A549 (cell line): ENCODE results near the gene PLCB2. TPM values are rescaled to one million over a fixed set of nuclear protein-coding genes. Genes with fewer than 3 reads are reported as not detected.
A peak's percentile ranks its signal among the peaks of the same experiment; 100 is the strongest.

Source experiments
- ATAC-seq, 2 experiments: fragments of 200-7000 bp in 1 of 2; fragments of >200 bp in 1 of 2; cut with Nextera tagmentation in 1 of 2; cut with Tn5 transposase in 1 of 2; 3 replicates each; pipeline versions ENCODE4 v1.8.0 to v1.9.1; 2018 to 2020; ENCODE audit warnings: mild to moderate bottlenecking in 1 of 2, moderate library complexity in 1 of 2
- CTCF ChIA-PET: fragments of 300-600 bp; sonication (Branson Sonifier 250); formaldehyde crosslinking; extraction: SDS; loops from one replicate; lab custom pipeline; 2021; ENCODE audit warnings: antibody characterized with exemption, inconsistent platforms; lab: Yijun Ruan, JAX
- POLR2A ChIA-PET: fragments of 350-600 bp; formaldehyde crosslinking; extraction: SDS; loops from one replicate; lab custom pipeline; 2021; ENCODE audit warnings: antibody characterized with exemption, inconsistent platforms; lab: Yijun Ruan, JAX
- DNase-seq, 2 experiments: peaks; one replicate each; pipeline versions ENCODE4 v3.0.0 to v3.0.0-alpha.2; 2011 to 2016; ENCODE audit warnings: low read depth in 1 of 2, low spot score in 1 of 2
- FAIRE-seq: peaks from 2 replicates; lab custom pipeline; 2011; peaks lifted over from hg19 to GRCh38; lab: Jason Lieb, UNC
- H3K27ac ChIP-seq, 2 experiments: fragments of >200 bp; sonication (Bioruptor Twin); formaldehyde crosslinking; 3 replicates each; pipeline ENCODE4 v1.5.1; 2016 to 2017
- H3K4me1 ChIP-seq: fragments of >200 bp; sonication (Bioruptor Twin); formaldehyde crosslinking; 3 replicates; pipeline ENCODE4 v1.6.1; 2016
- H3K4me2 ChIP-seq: fragments of >200 bp; sonication (Bioruptor Twin); formaldehyde crosslinking; 3 replicates; pipeline ENCODE4 v1.6.1; 2016
- H3K4me3 ChIP-seq: fragments of >200 bp; sonication (Bioruptor Twin); formaldehyde crosslinking; 3 replicates; pipeline ENCODE4 v1.5.1; 2016
- H3K9me3 ChIP-seq: fragments of >200 bp; sonication (Bioruptor Twin); formaldehyde crosslinking; 3 replicates; pipeline ENCODE4 v1.6.1; 2016
- CBX2 ChIP-seq: fragments of 200-600 bp; sonication (generic); IDR thresholded peaks from 2 replicates; pipeline ENCODE4 v1.6.1; 2016; ENCODE audit warnings: low read depth, mild to moderate bottlenecking, borderline replicate concordance
- CEBPB ChIP-seq, 2 experiments: fragments of >200 bp in 1 of 2; sonication (Bioruptor Twin) in 1 of 2; formaldehyde crosslinking in 1 of 2; IDR thresholded peaks; 2 replicates each; pipeline ENCODE4 v1.6.1; 2012 to 2016
- CHD2 ChIP-seq: fragments of 150-350 bp; IDR thresholded peaks from 2 replicates; pipeline ENCODE4 v1.6.1; 2014; ENCODE audit warnings: low read length; ENCODE audit not compliant: partially characterized antibody
- CHD4 ChIP-seq: fragments of 200-600 bp; sonication (generic); IDR thresholded peaks from 2 replicates; pipeline ENCODE4 v1.6.1; 2016; ENCODE audit warnings: antibody characterized with exemption, mild to moderate bottlenecking, borderline replicate concordance
- EHMT2 ChIP-seq: fragments of 200-600 bp; sonication (generic); IDR thresholded peaks from 2 replicates; pipeline ENCODE4 v1.6.1; 2016; ENCODE audit warnings: antibody characterized with exemption, low read depth, mild to moderate bottlenecking, moderate library complexity
- FOSB ChIP-seq: fragments of 250-450 bp; sonication (Bioruptor Pico); IDR thresholded peaks from 2 replicates; pipeline ENCODE4 v1.5.0; 2020; ENCODE audit warnings: mild to moderate bottlenecking, moderate library complexity
- GATA3 ChIP-seq: IDR thresholded peaks from 2 replicates; pipeline ENCODE4 v1.6.1; 2012; ENCODE audit warnings: borderline replicate concordance
- HEYL ChIP-seq: fragments of 250-450 bp; sonication (Bioruptor Pico); IDR thresholded peaks from 2 replicates; pipeline ENCODE4 v1.8.0; 2021; ENCODE audit warnings: mild to moderate bottlenecking, moderate library complexity
- HMGXB4 ChIP-seq: fragments of 250-450 bp; sonication (Bioruptor Pico); IDR thresholded peaks from 2 replicates; pipeline ENCODE4 v1.5.0; 2021; ENCODE audit warnings: mild to moderate bottlenecking, moderate library complexity, borderline replicate concordance
- HOXA7 ChIP-seq: fragments of 250-450 bp; sonication (Bioruptor Pico); IDR thresholded peaks from 2 replicates; pipeline ENCODE4 v1.5.0; 2020; ENCODE audit warnings: mild to moderate bottlenecking, moderate library complexity
- HOXB5 ChIP-seq: fragments of 250-450 bp; sonication (Bioruptor Pico); IDR thresholded peaks from 2 replicates; pipeline ENCODE4 v1.5.0; 2020; ENCODE audit warnings: mild to moderate bottlenecking, moderate library complexity
- MAFK ChIP-seq: fragments of 450-650 bp; IDR thresholded peaks from 2 replicates; pipeline ENCODE4 v1.6.1; 2014; ENCODE audit not compliant: partially characterized antibody
- MAX ChIP-seq: IDR thresholded peaks from 2 replicates; pipeline ENCODE4 v1.6.1; 2012
- MYC ChIP-seq: IDR thresholded peaks from 2 replicates; pipeline ENCODE4 v1.6.1; 2012; ENCODE audit warnings: mild to moderate bottlenecking, inconsistent platforms, low read length, improper control_type of control experiment, borderline replicate concordance
- NPAS2 ChIP-seq: fragments of 250-450 bp; sonication (Bioruptor Pico); IDR thresholded peaks from 2 replicates; pipeline ENCODE4 v1.8.0; 2022; ENCODE audit warnings: mild to moderate bottlenecking, moderate library complexity, borderline replicate concordance
- PHF8 ChIP-seq: fragments of 200-600 bp; sonication (generic); IDR thresholded peaks from 2 replicates; pipeline ENCODE4 v1.6.1; 2016; ENCODE audit warnings: low read depth, mild to moderate bottlenecking, antibody characterized with exemption, moderate library complexity, borderline replicate concordance
- POLR2A ChIP-seq: IDR thresholded peaks from 2 replicates; pipeline ENCODE4 v1.6.1; 2012; ENCODE audit warnings: mild to moderate bottlenecking, low read length
- POLR2AphosphoS2 ChIP-seq: conservative IDR thresholded peaks from 2 replicates; pipeline ENCODE4 v1.6.1; 2012; ENCODE audit warnings: low read length, improper control_type of control experiment, inconsistent platforms
- RAD21 ChIP-seq, 2 experiments: fragments of >200 bp in 1 of 2; sonication (Bioruptor Twin) in 1 of 2; formaldehyde crosslinking in 1 of 2; IDR thresholded peaks in 1 of 2; conservative IDR thresholded peaks in 1 of 2; 2 replicates in 1 of 2; 3 replicates in 1 of 2; pipeline ENCODE4 v1.6.1; 2012 to 2018; ENCODE audit warnings: inconsistent platforms in 1 of 2
- RARB ChIP-seq: fragments of 250-450 bp; sonication (Bioruptor Pico); IDR thresholded peaks from 2 replicates; pipeline ENCODE4 v1.8.0; 2021; ENCODE audit warnings: mild to moderate bottlenecking, moderate library complexity
- SMC3 ChIP-seq: fragments of >200 bp; sonication (Bioruptor Twin); formaldehyde crosslinking; IDR thresholded peaks from 3 replicates; pipeline ENCODE4 v1.6.1; 2018; ENCODE audit warnings: inconsistent platforms
- TFCP2L1 ChIP-seq: fragments of 250-450 bp; sonication (Bioruptor Pico); IDR thresholded peaks from 2 replicates; pipeline ENCODE4 v1.5.0; 2021; ENCODE audit warnings: mild to moderate bottlenecking
- ZSCAN20 ChIP-seq: fragments of 250-450 bp; sonication (Bioruptor Pico); IDR thresholded peaks from 2 replicates; pipeline ENCODE4 v1.8.0; 2022; ENCODE audit warnings: mild to moderate bottlenecking, moderate library complexity
- WGBS: methylation state at CpG from one replicate; pipeline ENCODE4 v1.1.6; 2017; ENCODE audit errors: missing lambda C conversion rate; 5-methylcytosine and 5-hydroxymethylcytosine counted together
- polyA plus RNA-seq, 4 experiments: library from polyadenylated mRNA; depleted of rRNA in 3 of 4; stranded (reverse); fragments of >200 nt; fragmentation: RNase III in 1 of 4; extraction: RNeasy Plus Mini Kit Qiagen cat#74134 plus additional on column Dnase treatment in 1 of 4; gene quantifications; 2 replicates in 3 of 4; 3 replicates in 1 of 4; pipeline ENCODE4 v1.2.3, GENCODE V29; 2011 to 2017
- TF ChIP-seq, protein P1 (sequence below): fragments of >200 bp; sonication (Bioruptor Twin); formaldehyde crosslinking; IDR thresholded peaks from 3 replicates; pipeline ENCODE4 v1.5.1; 2016
- TF ChIP-seq, protein P2 (sequence below): fragments of >200 bp; sonication (Bioruptor Twin); formaldehyde crosslinking; IDR thresholded peaks from 2 replicates; pipeline ENCODE4 v1.6.1; 2016

Gene PLCB2
- polyA plus RNA-seq, 2 of the 4 experiments (the other 2 are of a cell fraction) = 0.30 to 0.49 TPM

GRCh38 chr15:40280260-40281056, 27.3 kb downstream of the PLCB2 start:
- Histone ChIP-seq H3K27ac (no peak overlapping the region), H3K9me3 (no peaks in the 10 kb centered on the region), H3K4me2 (no peak overlapping the region), H3K4me1 (peaks cover 2% of the 10 kb centered on the region; the same call in 1 of the 3 replicates), H3K4me3 (no peak overlapping the region)
- 94% methylated on average over 30 of the region's 30 CpGs for WGBS
- ATAC-seq (no peak), FAIRE-seq (no peak), DNase-seq (no peak)
- ChIA-PET CTCF (interaction anchor here (0.6 to 19.7 kb wide), 21 partner anchors 9 to 237 kb away, joined by 3 to 658 read pairs (median 6); partner anchors contain the start of genes BAHD1, CCDC9B, KNSTRN and PAK6), POLR2A (interaction anchor here (0.7 kb wide), 1 partner anchor 58 kb away, joined by 3 read pairs; no protein-coding TSS in a partner anchor)
- TF ChIP-seq HOXB5 (CRISPR knock-in tag) = no peak
- no peak for TF ChIP-seq FOSB (CRISPR knock-in tag)
- TF ChIP-seq CEBPB (IDR thresholded peaks at IDR 0.05) = no peak
- TF ChIP-seq MYC = no peak
- no peak for TF ChIP-seq TFCP2L1 (CRISPR knock-in tag)
- no peak for TF ChIP-seq GATA3
- TF ChIP-seq MAFK = no peak
- TF ChIP-seq, protein P1, sequence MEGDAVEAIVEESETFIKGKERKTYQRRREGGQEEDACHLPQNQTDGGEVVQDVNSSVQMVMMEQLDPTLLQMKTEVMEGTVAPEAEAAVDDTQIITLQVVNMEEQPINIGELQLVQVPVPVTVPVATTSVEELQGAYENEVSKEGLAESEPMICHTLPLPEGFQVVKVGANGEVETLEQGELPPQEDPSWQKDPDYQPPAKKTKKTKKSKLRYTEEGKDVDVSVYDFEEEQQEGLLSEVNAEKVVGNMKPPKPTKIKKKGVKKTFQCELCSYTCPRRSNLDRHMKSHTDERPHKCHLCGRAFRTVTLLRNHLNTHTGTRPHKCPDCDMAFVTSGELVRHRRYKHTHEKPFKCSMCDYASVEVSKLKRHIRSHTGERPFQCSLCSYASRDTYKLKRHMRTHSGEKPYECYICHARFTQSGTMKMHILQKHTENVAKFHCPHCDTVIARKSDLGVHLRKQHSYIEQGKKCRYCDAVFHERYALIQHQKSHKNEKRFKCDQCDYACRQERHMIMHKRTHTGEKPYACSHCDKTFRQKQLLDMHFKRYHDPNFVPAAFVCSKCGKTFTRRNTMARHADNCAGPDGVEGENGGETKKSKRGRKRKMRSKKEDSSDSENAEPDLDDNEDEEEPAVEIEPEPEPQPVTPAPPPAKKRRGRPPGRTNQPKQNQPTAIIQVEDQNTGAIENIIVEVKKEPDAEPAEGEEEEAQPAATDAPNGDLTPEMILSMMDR = no peak
- no peak for TF ChIP-seq POLR2AphosphoS2
- no peak for TF ChIP-seq EHMT2
- TF ChIP-seq NPAS2 = no peak
- TF ChIP-seq HOXA7 (CRISPR knock-in tag) = no peak
- no peak for TF ChIP-seq CBX2
- no peak for TF ChIP-seq RARB (CRISPR knock-in tag)
- TF ChIP-seq, protein P2, sequence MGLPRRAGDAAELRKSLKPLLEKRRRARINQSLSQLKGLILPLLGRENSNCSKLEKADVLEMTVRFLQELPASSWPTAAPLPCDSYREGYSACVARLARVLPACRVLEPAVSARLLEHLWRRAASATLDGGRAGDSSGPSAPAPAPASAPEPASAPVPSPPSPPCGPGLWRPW = no peak
- no peak for TF ChIP-seq HMGXB4
- TF ChIP-seq CHD4 = no peak
- no peak for TF ChIP-seq HEYL (CRISPR knock-in tag)
- no peak for TF ChIP-seq ZSCAN20
- TF ChIP-seq PHF8 = no peak

- no peaks in the 10 kb centered on the region for H3K4me1 ChIP-seq
- no peak for FAIRE-seq
- DNase-seq = peak; percentile 48 to 51
- no peak overlapping the region for H3K4me3 ChIP-seq
- ChIA-PET POLR2A (no interaction called here), CTCF (interaction anchor here (0.6 to 19.7 kb wide), 42 partner anchors 9 to 268 kb away, joined by 3 to 658 read pairs (median 4); partner anchors contain the start of genes BAHD1, CCDC9B, PAK6 and PLCB2)
- no peak overlapping the region for H3K4me2 ChIP-seq
- TF ChIP-seq POLR2A = no peak
- TF ChIP-seq, protein P1 = peak; percentile 74
- TF ChIP-seq HMGXB4 = no peak
- no peak for TF ChIP-seq HEYL (CRISPR knock-in tag)
- TF ChIP-seq MAX = 0 out of 2 replicates have a peak, but pooled peaks have one; percentile 34
- TF ChIP-seq SMC3 = peak; percentile 79
- peak; percentile 63 to 65 for TF ChIP-seq RAD21 (conservative IDR thresholded peaks at IDR 0.05 in 1 of 2, IDR thresholded peaks at IDR 0.05 in 1 of 2)
- no peak for TF ChIP-seq CHD2
- H3K9me3 ChIP-seq = no peaks in the 10 kb centered on the region
- H3K27ac ChIP-seq = no peak overlapping the region
- WGBS = 25% methylated on average over 15 of the region's 40 CpGs
- ATAC-seq = peak; percentile 58 to 77; a peak in 5 of 6 replicates
Measured at GRCh38 chr15:40279437-40280141, 28.1 kb downstream of the PLCB2 start.
